HCEC 1CT (cell line): ENCODE data around the gene CLK3.
"Not testable (repeated sequence)": the region's sequence is repeated elsewhere in the genome, so short reads cannot be mapped to it uniquely, and the experiment has no call there.

Source experiments
- DNase-seq: peaks from one replicate; pipeline ENCODE4 v3.0.0-alpha.2; 2017

The CLK3 gene

DNA sequence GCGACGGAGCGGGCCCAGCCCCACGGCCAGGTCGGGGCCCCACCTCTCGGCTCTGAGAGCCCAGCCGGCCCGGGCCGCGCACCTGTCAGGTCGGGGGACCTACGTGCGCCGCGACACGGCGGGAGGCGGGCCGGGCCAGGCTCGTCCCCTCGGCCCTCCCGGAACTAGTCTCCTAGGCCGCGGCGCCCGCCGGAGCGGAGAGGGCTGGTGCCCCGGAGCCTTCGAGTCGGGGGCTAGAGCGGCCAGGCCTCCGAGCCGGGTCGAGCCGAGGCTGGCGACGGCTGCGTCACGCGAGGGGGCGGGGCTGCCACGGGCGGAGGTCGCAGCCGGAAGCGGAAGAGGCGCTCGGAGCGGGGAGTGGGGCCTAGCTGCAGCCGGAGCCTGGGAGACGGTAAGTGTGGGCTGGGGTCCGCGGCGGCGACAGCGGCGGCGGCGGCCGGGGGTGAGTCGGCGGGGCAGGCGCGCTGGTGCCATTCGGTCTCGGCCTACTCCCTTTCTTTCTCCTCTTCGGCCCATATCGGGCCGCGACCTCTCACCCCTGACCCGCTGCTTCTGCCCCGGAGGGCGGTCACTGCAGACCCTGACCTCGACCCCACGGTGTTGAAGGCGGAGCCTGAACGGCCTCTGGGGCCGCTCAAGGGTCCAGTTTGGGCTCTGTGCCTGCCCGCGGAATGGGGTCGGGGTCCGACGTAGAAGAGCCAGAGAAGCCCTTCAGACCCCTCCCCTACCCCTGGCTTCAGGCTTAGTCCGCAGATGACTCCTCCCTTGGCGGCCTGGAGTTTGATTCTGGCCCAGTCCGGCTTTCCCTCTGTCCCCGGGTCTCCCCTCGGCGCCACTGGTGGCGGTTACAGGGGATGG, at the start of gene CLK3:
TSS of gene CLK3 (plus strand) at position 329 of the 858 bp plus-strand sequence. CDS start 3,361 bp downstream, outside the sequence.
- peak; percentile 92 for DNase-seq

DNA sequence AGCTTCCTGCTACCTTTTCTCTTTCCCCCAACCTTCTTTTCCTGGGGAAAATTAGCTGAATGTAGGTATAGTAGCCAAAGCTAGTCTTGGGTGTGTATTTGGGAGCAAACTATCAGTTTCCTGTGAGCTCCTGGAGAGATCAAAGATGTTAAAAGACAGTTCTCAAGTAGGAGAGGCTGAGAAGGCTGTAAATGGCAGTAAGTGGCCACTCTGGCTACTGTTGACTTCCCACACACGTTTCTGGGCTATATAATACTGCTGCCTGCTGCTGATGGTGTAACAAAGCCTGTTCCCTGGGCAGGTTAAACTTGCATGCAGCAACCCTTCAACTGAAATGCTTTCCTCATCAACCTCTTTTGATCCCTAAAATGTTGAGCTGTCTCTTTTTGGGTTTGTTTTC, 47.0 kb upstream of the CLK3 start:
- no peak for DNase-seq

DNA sequence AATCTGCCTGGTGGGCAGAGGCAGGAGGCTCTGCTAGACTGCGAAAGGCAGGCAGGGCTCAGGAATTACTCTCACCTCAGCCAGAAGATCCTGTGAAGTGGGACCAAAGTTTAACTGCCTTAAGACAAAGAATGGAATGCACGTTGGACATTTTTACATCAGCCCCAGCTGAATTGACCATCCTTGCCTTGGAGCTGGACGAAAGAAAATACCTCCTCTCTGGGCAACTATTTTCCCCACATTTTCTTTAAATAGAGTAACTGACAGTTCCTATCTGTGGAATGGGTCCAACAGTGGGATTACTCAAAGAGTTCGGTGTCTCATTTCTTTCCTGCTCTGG, 45.9 kb upstream of the CLK3 start:
- no peak for DNase-seq

DNA sequence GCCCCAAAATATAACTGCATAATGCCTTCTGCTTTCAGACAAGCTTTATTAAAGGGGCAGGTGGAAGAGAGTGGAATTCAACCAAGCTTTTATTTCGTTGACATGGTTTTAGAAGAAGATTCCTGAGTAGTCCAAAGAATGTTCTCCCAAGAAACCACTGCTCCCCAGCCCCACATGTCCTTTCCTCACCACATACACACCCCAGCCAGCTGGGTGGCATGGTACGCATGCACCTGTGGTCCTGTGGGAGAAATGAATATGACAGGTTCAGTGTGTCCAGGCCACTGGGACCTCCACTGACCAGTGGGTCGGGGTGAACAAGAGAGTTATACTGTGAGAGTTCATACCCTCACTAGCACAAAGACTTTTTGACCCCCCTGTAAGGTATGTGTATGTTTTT, 44.4 kb upstream of the CLK3 start:
- no peak for DNase-seq

DNA sequence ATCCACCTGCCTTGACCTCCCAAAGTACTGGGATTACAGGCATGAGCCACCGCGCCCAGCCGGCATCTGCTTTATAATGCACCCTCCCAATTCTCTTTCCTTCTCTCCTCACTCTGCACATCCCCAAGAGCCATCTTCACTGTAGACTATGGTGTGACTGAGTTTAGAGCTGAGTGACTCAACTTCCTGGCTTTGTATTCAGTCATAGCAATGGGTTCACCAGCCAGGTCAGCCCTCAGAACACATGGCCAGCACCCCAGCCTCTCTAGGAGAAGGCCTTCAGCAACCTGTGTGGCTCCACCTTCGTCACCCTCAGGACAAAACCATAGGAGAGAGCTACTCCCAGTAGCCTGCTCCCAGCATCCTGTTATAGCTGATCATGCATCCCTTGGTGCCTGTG, 41.6 kb upstream of the CLK3 start:
- DNase-seq = peak; percentile 43

DNA sequence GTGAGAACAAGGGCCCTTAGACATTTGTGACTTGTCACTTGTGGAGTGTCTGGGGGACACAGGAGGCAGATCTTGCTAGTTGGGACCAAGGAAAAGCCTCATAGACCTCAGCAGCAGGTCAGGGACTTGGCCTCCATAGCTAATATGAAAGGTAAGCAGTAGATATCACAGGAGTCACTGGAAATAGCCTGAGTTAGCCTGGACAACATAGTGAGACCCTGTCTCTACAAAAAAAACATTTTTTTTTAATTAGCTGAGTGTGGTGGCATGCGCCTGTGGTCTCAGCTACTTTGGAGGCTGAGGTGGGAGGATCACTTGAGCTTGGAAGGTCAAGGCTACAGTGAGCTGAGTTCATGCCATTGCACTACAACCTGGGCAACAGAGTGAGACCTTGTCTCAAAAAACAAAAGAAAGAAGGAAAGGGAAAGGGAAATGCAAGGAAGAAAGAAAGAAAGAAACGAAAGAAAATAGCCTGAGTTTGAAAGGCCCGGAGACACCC, 37.1 kb upstream of the CLK3 start:
- DNase-seq = no peak

DNA sequence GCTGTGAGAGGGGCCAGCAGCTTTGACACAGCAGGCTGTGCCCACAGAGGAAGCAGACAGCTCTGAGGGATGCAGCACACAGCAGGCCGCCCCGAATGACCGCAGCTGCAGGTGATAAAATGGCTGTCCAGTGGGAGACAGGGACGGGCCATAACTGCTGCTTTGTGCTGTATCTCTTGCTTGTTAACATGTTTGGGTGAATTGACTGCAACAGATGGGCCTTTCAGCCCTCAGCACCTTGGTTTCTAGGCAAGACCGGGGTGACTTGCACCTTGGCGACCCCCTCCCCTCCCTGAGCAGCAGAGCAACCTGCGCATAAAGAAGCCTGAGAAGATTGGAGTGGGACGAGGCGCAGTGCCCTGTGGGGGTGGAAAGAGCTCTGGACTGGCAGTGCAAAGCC, 36.6 kb upstream of the CLK3 start:
- no peak for DNase-seq

DNA sequence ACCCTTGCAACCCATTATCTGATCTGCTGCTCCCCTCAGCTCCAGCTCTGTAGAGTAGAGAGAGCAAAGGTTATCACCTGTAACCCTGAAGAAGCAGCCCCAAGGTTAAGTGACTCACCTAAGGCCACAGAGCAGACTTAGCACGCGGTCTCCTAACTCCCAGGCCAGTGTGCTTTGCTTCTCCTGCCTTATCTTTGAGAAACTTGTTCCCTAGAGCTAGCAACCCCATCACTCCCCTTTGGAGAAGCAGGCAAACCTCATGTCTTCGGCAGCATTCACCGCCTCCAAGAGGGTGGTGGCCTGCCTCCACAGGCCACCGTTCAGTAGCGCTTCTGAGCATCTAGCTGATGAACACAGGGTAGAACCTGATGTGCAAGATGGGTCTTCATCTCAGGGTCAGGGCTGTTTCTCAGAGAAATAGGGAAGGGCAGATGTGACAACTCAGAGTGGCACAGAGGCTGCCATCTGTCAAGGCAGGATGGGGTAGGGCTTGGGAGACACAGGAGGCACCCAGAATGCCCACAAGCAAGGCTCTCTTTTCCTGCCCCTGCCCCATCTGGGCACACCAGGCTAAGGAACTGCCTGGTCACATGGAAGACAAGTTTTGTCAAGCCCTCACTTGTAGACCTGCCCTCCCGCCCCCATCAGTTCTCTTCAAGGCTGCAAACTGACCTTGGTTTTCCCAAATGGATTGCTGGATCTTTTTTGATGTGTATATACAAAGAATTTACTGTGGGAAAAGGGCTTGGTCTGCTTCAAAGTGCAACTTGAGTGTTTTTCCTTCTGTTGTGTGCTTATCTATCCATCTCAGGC, 34.9 kb upstream of the CLK3 start:
- no peak for DNase-seq

DNA sequence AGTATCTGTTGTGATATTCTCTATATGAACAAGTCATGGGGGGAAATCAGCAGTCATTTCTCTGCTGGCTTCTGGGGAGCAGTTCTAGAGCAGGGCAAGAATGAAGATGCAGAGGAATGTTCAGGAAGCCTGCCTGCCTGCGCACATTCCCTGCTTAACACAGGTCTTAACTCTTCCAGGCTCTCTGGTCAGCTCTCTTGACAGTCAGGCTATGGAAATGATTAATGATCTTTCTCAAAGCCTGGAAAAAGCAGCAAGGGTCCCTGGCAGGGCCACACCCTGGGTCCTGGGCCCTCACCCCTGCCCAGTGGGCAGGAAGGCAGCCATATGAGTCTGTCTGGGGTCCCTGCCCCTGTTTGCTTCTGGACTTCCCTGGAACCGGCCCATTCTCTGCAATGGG, 31.4 kb upstream of the CLK3 start:
- no peak for DNase-seq

DNA sequence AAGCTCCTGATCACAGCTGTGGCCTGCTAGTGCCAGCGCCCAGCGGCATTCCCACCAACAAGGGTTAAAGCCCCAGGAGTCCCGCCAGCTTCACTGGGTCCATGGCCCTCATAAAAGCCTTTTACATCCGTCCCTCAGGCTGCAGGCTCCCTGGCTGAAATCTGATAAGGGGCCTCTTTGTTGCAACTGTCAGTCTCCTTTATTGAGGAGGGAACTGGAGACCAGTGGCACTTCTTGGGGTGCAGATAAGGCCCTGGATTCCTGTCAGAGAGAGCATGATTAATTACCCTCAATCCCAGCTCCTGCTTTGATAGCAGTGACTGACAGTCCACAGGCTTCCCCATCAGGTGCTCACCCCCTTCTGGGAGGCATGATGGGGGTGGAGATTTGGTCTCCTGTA, 30.9 kb upstream of the CLK3 start:
- no peak for DNase-seq

DNA sequence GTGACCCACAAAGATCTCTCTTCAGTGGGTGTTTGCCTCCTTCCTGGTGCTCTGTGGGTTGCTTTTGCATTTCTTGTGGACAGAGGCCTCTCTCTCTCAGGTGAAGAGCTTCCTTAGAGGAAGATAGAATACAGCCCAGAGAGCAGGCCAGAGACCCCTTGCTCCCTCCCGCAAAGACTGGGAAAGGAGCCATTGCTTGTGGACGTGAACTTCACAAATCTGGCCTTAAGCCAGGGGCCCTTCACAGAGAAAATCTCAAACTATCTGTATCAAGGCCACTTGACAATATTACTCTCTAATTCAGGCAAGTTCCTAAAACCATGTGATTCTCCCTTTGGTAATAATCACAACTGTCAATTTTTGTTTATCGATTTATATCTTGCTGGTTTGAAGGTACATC, 30.4 kb upstream of the CLK3 start:
- no peak for DNase-seq

DNA sequence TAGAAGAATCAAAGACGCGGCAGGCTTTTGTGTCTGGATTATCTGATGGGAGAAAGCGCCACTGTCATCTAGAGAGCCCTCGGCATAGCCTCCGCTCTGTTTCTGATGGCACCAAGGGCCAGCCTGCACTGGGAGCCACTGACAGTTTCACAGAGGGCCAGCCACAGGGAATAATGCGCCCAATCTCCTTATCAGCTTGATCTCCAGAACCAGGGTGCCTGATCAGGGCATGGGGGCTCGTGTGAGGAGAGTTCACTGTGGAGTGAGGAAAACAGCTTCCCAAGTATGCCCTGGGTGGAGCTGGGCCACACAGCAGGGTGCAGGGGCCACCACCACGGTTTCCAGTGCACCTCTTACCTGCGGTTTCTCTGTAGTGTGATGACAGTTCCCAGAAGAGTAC, 29.8 kb upstream of the CLK3 start:
- no peak for DNase-seq

DNA sequence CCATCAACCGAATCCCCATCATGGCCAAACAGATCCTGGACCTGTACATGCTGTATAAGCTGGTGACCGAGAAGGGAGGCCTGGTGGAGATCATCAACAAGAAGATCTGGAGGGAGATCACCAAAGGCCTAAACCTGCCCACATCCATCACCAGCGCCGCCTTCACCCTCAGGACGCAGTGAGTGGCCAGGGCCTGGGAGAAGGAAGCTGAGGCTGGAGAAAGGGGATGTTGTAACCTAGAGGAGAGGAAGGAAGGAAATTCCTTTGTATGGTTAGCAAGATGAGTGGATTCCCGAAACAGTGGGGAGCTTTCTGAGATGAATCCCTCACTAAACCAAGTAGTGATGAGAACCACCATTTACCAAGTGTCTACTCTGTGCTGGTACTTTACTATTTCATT, 25.8 kb upstream of the CLK3 start:
- DNase-seq = no peak

DNA sequence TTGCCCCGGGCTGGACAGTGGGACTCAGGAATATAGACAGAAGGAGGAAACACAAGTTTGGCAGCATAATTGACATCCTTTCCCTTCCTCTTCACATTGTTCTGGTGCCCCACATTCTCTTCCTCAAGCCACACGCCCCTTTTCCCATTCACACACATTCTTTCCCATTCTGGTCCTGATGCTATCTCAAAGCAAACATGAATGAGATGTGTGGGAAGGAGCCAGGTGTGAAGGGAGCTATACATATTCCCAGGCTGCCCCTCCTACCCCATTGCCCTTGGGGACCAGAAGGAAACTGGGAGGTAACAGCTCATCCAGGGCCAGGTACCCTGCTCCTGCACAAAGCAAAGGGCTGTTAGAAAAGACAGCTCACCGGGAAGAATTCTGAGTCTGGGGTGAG, 23.4 kb upstream of the CLK3 start:
- no peak for DNase-seq

DNA sequence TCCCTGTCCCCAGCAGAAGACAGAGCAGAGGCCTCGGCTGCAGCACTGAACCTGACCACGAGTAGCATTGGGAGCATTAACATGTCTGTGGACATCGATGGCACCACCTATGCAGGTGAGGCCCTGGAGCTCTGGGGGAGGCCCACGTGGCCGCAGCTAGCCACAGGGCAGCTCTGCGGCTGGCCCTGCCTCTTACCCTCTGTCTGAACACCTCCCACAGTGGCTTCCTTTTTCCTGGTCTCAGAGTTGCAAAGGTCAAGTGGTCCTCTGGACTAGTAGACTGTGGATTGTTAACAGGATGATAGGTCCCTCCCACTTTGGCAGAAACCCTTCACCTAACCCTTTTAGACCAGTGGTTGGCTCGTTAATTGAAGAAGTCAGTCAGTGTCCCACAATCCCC, 22.5 kb upstream of the CLK3 start:
- no peak for DNase-seq

DNA sequence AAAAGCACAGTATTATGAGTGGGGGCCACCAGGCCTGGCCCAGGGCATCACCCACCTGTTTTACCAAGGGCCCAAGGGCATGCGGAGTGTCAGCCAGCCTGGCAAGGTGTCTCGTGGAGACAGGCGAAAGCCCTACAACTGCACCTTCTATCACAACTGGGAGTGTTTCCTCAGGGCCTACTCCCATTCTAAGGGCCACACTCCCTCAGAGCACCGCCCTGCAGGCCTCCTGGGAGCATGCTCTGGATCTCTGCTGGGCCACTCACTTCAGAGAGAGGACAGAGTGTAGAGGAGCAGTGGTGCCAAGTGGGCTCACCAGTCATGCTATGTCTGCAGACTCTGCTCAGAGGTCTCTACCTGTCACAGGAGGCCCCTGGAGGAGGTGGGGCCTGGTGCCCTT, 21.2 kb upstream of the CLK3 start:
- DNase-seq = no peak

DNA sequence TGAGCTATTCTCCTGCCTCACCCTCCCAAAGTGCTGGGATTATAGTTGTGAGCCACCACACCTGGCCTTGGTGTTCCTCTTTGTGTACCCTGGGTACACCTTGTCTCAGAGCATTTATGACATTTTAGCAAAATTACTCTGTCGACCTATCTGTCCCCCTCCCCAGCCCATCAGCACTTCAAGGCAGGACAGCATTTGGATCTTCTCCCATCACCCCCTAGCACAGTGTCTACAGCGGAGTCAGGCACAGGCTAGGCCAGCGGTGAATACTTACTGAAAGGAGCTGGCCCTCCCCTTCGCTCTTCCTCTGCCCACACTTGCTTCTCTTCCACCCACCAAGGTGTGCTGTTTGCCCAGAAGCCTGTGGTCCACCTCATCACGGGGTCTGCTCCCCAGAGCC, 20.4 kb upstream of the CLK3 start:
- DNase-seq = no peak

DNA sequence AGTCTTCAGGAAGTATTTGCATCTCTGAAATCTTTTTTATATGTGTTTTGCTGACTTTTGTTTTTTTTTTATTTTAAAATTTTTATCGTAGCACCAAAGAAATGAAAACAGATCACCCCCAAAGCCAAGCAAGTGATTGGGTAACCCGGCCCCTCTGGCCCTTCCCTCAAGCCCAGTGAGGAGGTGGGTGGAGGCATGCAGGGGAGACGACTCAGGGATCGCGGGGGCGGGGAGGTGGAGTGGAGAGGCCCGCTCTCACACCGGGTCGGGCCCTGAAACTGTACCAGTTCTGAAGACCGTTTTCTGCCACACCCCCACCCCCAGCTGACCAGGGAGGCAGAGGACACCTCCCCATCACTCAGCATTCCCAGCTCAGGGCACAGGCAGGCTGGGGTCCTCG, 18.9 kb upstream of the CLK3 start:
- DNase-seq = not testable (repeated sequence)

DNA sequence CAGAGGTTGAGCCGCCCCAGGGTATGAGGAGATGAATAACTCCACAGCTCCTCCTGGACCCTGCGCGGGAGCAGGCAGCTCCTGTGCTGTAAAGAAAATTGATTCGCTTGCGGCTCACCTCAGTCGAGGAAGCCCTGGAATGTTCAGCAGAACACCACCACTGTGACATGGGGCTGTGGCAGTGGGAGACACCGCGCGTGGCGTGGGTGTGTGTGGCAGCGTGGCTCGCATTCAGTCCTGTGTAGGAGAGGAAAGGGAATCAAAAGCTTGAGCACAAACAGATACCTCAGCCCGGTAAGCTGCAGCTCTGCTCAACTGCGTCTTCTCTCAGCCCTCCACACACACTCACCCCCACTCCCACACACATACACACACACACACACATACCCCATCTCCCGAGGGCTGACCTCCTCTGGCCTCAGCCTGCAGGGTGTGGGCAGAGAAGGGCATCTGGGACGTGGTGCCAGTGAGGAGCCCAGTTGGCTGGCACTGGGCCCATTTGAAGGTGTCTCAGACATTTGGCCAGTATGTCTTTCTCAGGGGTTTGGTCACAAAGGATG, 18.4 kb upstream of the CLK3 start:
- DNase-seq = not testable (repeated sequence)

DNA sequence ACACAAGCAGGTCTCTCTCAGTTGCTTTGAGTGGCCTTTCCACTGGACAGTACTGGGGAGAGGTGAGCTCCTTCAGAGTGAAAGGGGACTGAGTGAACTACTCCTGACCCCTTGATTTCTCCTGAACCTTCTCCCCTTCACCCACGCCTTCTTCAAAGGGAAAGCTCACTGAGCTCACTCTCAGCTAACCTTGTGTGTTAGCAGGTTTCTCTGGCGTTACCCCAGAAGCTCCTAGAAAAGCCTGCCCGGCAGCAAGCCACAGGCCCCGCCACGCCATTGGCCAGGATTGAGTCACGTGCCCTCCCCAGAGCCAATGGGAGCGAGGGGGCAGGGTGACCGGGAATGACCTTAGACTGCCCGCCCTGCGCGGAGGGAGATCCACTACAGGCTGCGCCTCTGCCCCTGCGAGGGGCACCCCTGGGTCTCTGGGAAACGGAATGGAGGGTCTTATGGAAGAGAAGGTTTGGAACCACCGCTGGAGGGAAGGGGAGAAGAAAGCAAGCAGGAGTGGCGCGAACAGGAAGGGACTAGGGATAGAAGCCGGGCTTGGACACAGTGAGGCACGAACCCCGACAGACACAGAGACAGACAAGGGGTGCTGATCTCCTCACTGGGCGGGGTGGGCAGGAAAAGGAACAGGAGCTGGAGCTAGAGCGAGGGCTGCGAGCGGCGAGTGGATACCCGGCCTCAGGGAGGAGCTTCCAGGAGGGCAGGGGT, 17.4 kb upstream of the CLK3 start:
- DNase-seq = peak; percentile 84

DNA sequence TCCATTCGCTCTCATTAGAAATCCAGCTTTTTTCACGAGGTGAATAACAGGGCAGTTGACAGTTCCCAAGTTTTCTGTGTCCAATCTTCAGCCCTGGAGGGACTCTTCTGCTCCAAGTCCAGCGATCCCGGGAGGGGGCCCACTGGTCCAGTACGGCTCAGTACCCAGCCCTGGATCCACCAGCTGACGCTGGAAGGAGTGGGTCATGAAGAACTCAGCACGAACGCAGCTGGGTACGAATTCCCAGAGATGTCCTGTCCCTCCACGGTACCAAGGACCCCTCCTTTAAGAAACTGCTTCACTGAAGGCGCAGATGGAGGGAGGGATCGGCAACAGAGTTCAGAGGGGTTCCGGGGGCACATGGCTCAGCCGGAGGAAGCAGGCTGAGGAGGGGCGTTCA, 16.5 kb upstream of the CLK3 start:
- no peak for DNase-seq

DNA sequence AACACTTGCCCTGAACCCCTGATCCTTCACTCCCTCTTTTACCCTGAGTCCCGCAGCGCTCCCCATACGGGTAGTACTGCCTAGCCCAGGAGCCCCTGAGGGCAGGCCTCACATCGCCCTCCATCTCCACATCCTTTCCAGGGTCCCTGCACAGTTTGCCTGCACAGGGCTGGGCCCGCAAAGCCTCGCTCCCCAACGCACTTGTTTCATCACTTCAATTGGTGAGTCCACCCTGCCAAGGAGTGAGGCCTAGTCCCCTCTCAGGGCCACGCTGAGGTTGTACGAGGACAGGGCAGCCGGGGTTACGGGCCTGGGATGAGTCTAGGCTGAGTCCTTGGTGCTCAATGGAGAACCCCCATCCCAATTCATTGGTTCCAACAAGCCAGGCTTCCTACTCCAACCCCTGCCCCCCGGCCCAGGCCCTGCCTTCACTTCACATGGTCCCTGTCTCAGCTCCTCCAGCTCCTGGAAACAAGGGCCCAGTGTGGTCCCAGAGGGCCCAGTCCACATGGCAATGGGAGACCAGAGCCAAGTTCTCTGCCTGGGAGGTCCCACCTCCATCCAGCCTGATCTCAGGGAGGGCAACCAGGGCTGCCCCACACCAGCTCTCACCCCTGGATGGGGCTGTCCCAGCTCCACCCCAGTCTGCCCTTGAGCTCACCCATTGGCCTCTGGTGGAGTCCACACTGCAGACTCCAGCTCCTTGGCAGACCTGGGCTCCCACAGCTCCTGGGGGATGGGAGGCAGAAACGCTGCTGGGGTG, 12.4 kb upstream of the CLK3 start:
- DNase-seq = no peak
